ENCODE data around the gene TTLL11. TPM values are rescaled to one million over a fixed set of nuclear protein-coding genes. Genes with fewer than 3 reads are reported as not detected.

Gene TTLL11
- total RNA-seq, 1 donor from 2014 or later, result 1.9 TPM

GRCh38 chr9:121976751-121977150 is 116.4 kb downstream of the TTLL11 start:
- DNase-seq (ENCODE audit: low read depth in 2 of 2), result peak in 1 of 2 donors; percentile 17

- DNase-seq (ENCODE audit: low read depth in 2 of 2), result no peak
These were observed 117.3 kb downstream of the TTLL11 start for GRCh38 chr9:121975801-121976277.

GRCh38 chr9:121974421-121974820 is 118.7 kb downstream of the TTLL11 start:
- DNase-seq (ENCODE audit: low read depth in 2 of 2), result no peak

GRCh38 chr9:121972501-121972981 is 120.6 kb downstream of the TTLL11 start:
- DNase-seq (ENCODE audit: low read depth in 2 of 2), result peak in 1 of 2 donors; percentile 76

- no peak for DNase-seq (ENCODE audit: low read depth in 2 of 2)
These were observed 125.1 kb downstream of the TTLL11 start for GRCh38 chr9:121968056-121968455.

GRCh38 chr9:121966706-121967105 is 126.4 kb downstream of the TTLL11 start:
- no peak for DNase-seq (ENCODE audit: low read depth in 2 of 2)

- peak in 1 of 2 donors; percentile 73 for DNase-seq (ENCODE audit: low read depth in 2 of 2)
These were observed 129.5 kb downstream of the TTLL11 start for GRCh38 chr9:121963528-121963995.

GRCh38 chr9:121962421-121962820 is 130.7 kb downstream of the TTLL11 start:
- DNase-seq (ENCODE audit: low read depth in 2 of 2), result no peak

GRCh38 chr9:121960665-121961064 is 132.4 kb downstream of the TTLL11 start:
- no peak for DNase-seq (ENCODE audit: low read depth in 2 of 2)

GRCh38 chr9:121958530-121958929 is 134.6 kb downstream of the TTLL11 start:
- DNase-seq (ENCODE audit: low read depth in 2 of 2), result peak; percentile 2 to 29

GRCh38 chr9:121956808-121957207 is 136.3 kb downstream of the TTLL11 start:
- no peak for DNase-seq (ENCODE audit: low read depth in 2 of 2)

GRCh38 chr9:121955649-121956048 is 137.5 kb downstream of the TTLL11 start:
- no peak for DNase-seq (ENCODE audit: low read depth in 2 of 2)

GRCh38 chr9:121954477-121955140 is 138.5 kb downstream of the TTLL11 start:
- no peak for DNase-seq (ENCODE audit: low read depth in 2 of 2)

GRCh38 chr9:121952611-121953010 is 140.5 kb downstream of the TTLL11 start:
- DNase-seq (ENCODE audit: low read depth in 2 of 2), result peak in 1 of 2 donors; percentile 19

- no peak for DNase-seq (ENCODE audit: low read depth in 2 of 2)
These were observed 142.2 kb downstream of the TTLL11 start for GRCh38 chr9:121950866-121951265.

- DNase-seq (ENCODE audit: low read depth in 2 of 2), result no peak
These were observed 142.7 kb downstream of the TTLL11 start for GRCh38 chr9:121950441-121950840.

GRCh38 chr9:121949766-121950165 is 143.3 kb downstream of the TTLL11 start:
- DNase-seq (ENCODE audit: low read depth in 2 of 2), result no peak

- DNase-seq (ENCODE audit: low read depth in 2 of 2), result no peak
These were observed 143.7 kb downstream of the TTLL11 start for GRCh38 chr9:121949364-121949763.

- DNase-seq (ENCODE audit: low read depth in 2 of 2), result no peak
These were observed 145.3 kb downstream of the TTLL11 start for GRCh38 chr9:121947775-121948174.

- DNase-seq (ENCODE audit: low read depth in 2 of 2), result no peak
These were observed 146.6 kb downstream of the TTLL11 start for GRCh38 chr9:121946465-121946864.

GRCh38 chr9:121945849-121946248 is 147.3 kb downstream of the TTLL11 start:
- no peak for DNase-seq (ENCODE audit: low read depth in 2 of 2)

GRCh38 chr9:121945281-121945680 is 147.8 kb downstream of the TTLL11 start:
- DNase-seq (ENCODE audit: low read depth in 2 of 2), result no peak

- peak in 1 of 2 donors; percentile 49 for DNase-seq (ENCODE audit: low read depth in 2 of 2)
These were observed 148.4 kb downstream of the TTLL11 start for GRCh38 chr9:121944711-121945191.

All from dermis microvascular lymphatic vessel endothelial cell (primary cell).